ENCODE data around the gene RNF223.
"Not testable (repeated sequence)": the region's sequence is repeated elsewhere in the genome, so short reads cannot be mapped to it uniquely, and the experiment has no call there.

The RNF223 gene

GRCh38 chr1:1111516-1112236 is 37.6 kb upstream of the RNF223 start:
- in situ Hi-C loops (cut with MboI; ENCODE audit: low pct_unique_long_range_greater_than_20kb, low sequenced_read_pairs), result no loop called here
- no peak for DNase-seq

DNA sequence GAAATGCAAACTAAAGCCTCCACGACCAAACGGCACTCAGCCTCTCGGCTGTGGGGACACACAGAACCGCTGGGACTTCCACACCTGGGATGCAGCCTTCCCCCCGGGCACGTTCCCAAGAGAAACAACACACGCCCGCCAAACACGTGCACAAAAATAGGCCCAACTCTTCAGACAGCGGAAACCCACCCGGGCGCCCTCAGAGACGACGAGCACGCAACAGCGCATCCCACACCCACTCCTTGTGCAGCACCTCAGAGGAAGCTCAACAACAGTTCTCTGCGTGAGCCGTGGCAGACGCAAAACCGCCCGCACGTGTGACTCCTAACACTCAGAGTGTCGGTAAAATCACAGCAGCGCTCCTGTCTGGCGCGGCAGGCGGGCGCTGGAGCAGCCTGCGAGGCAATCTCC is 36.5 kb upstream of the RNF223 start:
- DNase-seq, result no peak
- in situ Hi-C loops (cut with MboI; ENCODE audit: low pct_unique_long_range_greater_than_20kb, low sequenced_read_pairs), result no loop called here

DNA sequence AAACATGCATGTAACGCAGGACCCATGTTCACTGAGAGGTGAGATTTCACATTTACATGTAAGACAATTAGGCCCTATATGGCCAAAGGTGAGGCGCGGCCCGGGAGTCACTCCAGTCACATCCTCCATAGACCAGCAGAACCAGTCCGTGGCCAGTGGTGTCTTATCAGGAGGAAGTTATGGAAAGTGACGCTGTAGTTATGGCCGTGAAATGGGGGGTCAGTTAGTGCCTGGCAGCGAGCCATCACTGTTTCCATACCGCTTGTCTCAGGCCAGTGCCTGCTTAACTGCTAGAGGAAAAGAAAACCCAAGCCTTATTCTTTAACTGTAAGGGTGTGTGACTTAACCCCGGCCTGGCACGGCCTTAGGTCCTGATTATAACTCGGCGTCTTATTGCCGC is 35.6 kb upstream of the RNF223 start:
- DNase-seq, result peak; percentile 15
- in situ Hi-C loops (cut with MboI; ENCODE audit: low pct_unique_long_range_greater_than_20kb, low sequenced_read_pairs), result no loop called here

DNA sequence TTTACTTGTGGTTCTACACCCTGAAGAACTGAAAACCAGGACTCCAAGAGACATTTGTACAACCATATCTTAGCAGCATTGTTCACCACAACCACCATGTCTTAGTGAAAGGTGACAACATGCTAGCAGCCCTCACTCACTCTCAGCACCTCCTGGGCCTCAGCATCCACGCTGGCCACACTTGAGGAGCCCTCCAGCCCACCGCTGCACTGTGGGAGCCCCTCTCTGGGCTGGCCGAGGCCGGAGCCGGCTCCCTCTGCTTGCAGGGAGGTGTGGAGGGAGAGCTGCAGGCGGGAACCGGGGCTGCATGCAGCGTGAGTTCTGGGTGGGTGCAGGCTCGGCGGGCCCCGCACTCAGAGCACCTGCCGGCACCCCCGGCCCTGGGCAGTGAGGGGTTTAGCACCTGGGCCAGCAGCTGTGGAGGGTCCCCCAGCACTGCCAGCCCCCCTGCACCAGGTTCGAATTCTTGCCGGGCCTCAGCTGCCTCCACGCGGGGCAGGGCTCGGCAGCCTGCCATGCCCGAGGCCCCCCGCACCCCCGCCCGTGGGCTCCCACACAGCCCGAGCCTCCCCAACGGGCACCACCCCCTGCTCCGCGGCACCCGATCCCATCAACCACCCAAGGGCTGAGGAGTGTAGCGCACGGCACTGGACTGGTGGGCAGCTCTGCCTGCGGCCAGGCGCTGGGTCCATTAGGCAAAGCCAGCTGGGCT is 32.6 kb upstream of the RNF223 start:
- in situ Hi-C loops (cut with MboI; ENCODE audit: low pct_unique_long_range_greater_than_20kb, low sequenced_read_pairs), result no loop called here
- no peak for DNase-seq

- peak; percentile 56 for DNase-seq
- in situ Hi-C loops (cut with MboI; ENCODE audit: low pct_unique_long_range_greater_than_20kb, low sequenced_read_pairs), result not testable (repeated sequence)
These were observed 30.0 kb upstream of the RNF223 start for GRCh38 chr1:1104152-1104551.

DNA sequence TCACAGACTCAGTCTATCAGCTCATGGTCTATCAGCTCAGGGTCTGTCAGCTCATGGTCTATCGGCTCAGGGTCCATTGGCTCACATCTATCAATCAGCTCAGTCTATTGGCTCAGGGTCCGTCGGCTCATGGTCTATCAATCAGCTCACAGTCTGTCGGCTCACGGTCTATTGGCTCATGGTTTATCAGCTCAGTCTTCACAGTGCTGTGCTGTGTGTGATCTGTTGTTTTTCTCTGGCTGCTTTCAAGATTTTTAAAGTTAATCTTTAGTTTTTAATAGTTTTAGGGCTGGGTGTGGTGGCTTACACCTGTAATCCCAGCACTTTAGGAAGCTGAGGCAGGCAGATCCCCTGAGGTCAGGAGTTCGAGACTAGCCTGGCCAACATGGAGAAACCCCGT is 27.4 kb upstream of the RNF223 start:
- in situ Hi-C loops (cut with MboI; ENCODE audit: low pct_unique_long_range_greater_than_20kb, low sequenced_read_pairs), result no loop called here
- no peak for DNase-seq

DNA sequence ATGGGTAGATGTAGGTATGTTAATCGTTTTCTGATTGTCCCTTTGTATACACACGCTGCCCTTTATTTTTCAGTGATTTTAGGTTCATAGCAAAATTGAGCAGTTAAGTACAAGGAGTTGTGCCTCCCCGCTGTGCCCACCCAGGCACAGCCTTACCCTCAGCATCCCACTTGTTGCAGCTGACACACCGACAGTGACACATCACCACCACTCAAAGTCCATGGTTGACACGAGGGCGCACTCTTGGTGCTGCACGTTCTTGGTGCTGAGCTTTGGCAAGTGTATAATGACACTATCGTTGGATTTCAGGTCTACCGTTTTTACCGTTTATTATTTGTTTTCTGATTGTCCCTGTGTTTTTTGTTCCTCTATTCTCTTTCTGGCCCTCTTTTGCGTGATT is 26.2 kb upstream of the RNF223 start:
- in situ Hi-C loops (cut with MboI; ENCODE audit: low pct_unique_long_range_greater_than_20kb, low sequenced_read_pairs), result no loop called here
- no peak for DNase-seq

GRCh38 chr1:1099506-1100183 is 25.5 kb upstream of the RNF223 start:
- in situ Hi-C loops (cut with MboI; ENCODE audit: low pct_unique_long_range_greater_than_20kb, low sequenced_read_pairs), result no loop called here
- DNase-seq, result no peak

DNA sequence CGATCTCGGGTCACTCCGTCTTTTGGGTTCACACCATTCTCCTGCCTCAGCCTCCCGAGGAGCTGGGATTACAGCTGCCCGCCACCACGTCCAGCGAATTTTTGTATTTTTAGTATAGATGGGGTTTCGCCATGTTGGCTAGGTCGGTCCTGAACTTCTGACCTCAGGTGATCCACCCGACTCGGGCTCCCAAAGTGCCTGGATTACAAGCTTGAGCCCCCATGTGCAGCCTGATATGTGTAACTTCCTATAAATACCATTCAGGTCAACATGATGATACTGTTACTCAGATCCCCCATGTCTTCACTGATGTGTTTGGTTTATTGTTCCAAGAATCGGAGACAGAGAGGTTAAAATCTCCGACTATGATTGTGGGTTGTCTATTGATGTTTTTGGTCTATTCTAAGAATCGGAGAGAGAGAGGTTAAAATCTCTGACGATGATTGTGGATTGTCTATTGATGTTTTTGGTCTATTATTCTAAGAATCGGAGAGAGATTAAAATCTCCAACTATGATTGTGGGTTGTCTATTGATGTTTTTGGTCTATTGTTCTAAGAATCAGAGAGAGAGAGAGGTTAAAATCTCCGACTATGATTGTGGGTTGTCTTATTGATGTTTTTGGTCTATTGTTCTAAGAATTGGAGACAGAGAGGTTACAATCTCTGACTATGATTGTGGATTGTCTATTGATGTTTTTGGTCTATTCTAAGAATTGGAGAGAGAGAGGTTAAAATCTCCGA is 24.7 kb upstream of the RNF223 start:
- in situ Hi-C loops (cut with MboI; ENCODE audit: low pct_unique_long_range_greater_than_20kb, low sequenced_read_pairs), result no loop called here

DNA sequence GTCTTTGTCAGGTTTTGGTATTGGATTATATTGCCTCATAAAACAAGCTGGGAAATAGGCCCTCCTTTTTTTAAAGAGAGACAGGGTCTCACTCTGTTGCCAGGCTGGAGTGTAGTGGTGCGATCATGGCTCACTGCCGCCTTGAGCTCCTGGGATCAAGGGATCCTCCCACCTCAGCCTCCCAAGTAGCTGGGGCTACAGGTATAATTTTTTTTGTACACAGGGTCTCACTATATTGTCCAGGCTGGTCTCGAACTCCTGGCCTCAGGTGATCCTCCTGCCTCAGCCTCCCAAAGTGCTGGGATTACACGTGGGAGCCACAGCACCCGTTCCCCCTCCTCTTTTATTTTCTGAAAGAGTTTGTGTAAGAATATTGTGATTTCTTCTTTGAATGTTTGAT is 22.0 kb upstream of the RNF223 start:
- DNase-seq; in situ Hi-C loops (cut with MboI; ENCODE audit: low pct_unique_long_range_greater_than_20kb, low sequenced_read_pairs): not testable (repeated sequence)

More for the DNA sequence above, 24.7 kb upstream of the RNF223 start:
- no peak for DNase-seq

- DNase-seq, result no peak
- in situ Hi-C loops (cut with MboI; ENCODE audit: low pct_unique_long_range_greater_than_20kb, low sequenced_read_pairs), result no loop called here
These were observed 20.9 kb upstream of the RNF223 start for GRCh38 chr1:1094981-1095380.

GRCh38 chr1:1093610-1093943 is 19.5 kb upstream of the RNF223 start:
- DNase-seq, result no peak
- in situ Hi-C loops (cut with MboI; ENCODE audit: low pct_unique_long_range_greater_than_20kb, low sequenced_read_pairs), result no loop called here

DNA sequence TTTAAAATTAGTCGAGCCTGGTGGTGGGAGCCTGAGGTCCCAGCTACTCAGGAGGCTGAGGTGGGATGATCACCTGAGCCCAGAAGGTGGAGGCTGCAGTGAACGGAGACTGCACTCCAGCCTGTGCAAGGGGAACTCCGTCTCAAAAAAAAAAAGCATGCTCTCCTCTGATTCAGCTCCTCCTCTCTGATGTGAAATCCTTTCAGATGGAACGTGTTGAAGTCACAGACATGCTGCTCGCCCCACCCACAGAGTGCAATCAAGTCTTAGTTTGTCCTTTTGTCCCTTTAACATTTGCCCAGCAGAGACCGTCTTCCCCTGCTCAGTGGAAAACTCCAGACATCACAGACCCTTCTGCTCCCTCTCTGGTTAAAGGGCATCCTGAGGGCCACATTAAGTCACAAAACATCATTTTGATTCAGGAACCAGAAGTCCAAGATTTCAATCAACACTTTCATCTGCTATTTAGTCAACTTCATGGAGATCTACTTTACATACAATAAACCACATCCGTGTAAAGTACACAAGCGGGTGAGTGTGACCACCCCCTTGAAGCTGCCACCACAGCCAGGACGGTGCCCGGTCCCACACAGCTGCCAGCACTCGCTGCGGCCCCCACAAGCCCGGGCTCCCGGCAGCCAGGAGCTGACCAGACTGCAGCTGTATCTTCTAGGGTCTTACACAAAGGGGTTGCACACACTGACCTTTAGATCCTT is 18.9 kb upstream of the RNF223 start:
- DNase-seq, result no peak
- in situ Hi-C loops (cut with MboI; ENCODE audit: low pct_unique_long_range_greater_than_20kb, low sequenced_read_pairs), result no loop called here

DNA sequence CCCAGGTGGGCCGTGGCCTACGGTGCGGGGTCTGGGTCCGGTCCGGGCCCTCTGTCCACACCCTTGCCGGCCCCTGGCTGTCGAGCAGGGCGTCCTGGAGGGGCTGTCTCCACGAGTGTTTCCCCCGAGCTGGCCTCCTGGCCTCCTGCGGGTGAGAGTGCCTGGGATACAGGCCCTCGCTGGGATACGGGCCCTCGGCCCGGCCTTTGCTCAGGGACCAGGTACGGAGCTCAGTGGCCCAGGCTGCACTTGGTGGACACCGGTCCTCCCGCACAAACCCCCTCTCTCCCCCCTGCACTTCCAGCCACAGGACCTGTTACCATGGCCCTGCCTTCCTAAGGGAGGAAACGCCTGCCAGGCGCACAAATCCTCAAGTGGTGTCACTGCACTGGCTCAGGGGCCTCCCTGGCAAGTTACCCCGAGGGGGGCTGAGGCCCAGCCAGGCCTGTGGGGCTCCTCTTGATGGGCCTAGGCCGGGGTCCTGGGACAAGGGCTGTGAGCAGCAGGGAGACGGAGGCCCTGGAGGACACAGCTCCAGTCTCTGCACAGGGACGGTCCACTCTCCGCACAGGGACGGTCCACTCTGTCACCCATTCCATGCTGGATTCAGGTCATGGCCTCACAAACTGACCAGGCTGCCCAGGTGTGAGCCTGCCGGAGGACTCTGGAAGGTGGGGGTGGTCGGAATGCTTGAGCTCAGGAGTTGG is 18.2 kb upstream of the RNF223 start:
- in situ Hi-C loops (cut with MboI; ENCODE audit: low pct_unique_long_range_greater_than_20kb, low sequenced_read_pairs), result no loop called here
- DNase-seq, result no peak

- in situ Hi-C loops (cut with MboI; ENCODE audit: low pct_unique_long_range_greater_than_20kb, low sequenced_read_pairs), result no loop called here
- DNase-seq, result no peak
These were observed 17.4 kb upstream of the RNF223 start for GRCh38 chr1:1091344-1092148.

DNA sequence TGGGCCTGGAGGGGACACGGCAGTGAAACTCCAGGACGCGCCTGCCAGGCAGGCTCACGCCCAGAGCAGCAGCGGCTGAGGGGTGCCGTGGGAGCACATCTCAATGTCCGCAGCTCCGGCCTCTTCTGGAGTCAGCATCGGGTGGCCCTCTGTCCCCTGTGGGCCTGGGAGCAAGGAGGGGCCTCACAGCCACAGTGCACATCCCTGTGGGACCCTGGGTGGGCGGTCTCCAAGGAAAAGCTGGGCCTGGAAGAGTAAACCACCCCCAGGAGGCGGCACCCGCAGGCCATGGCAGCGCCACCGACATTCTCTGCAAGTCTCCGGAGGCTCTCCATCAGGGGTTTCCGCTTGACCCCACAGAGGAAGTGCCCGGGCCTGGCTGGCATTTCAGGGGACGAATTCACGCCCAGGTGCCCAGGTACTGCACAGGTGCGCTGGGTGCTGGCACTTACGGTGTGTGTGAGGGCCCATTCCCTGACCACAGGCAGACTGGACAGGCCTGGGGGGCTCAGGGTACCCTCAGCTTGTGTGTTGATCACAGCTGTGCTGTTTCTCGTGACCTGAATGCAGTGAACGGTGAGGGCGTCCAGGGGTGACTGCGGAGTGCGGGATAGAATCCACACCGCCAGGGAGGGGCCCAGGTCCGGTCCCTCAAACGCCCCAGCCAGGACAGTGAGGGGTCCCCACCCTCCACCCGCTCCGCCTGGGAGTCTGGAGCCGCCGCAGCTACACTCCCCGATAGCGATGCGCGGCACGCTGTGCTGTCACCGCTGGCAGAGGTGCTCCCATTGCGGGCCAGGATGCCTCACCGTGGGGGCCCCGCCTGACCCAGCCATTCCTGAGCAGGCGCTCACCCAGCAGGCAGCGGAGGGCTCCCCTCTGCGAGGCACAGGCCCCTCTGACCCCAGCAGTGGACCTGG is 16.6 kb upstream of the RNF223 start:
- DNase-seq, result no peak
- in situ Hi-C loops (cut with MboI; ENCODE audit: low pct_unique_long_range_greater_than_20kb, low sequenced_read_pairs), result no loop called here
